T-helper 17 cell (primary cell): ENCODE results near the gene SMIM29. TPM values are rescaled to one million over a fixed set of nuclear protein-coding genes. Genes with fewer than 3 reads are reported as not detected.
"Not testable (repeated sequence)": the region's sequence is repeated elsewhere in the genome, so short reads cannot be mapped to it uniquely, and the experiment has no call there.

Source experiments
- ATAC-seq: fragments of 150-1000 bp; cut with Tn5 transposase; 2 replicates; pipeline ENCODE4 v1.10.0; 2021; ENCODE audit warnings: mild to moderate bottlenecking, moderate library complexity
- DNase-seq, 3 donors: peaks; one replicate each; pipeline versions ENCODE4 v3.0.0 to v3.0.0-alpha.2; 2020 to 2021
- H3K9me3 ChIP-seq: one replicate; pipeline ENCODE4 v1.7.0; 2013; ENCODE audit warnings: low read length, mild to moderate bottlenecking; ENCODE audit not compliant: control insufficient read depth, poor library complexity, severe bottlenecking
- H3K27ac Mint-ChIP-seq: one replicate; pipeline ENCODE4 v1.8.0; 2022; ENCODE audit warnings: mild to moderate bottlenecking, moderate library complexity, mixed read lengths
- H3K27me3 Mint-ChIP-seq: one replicate; pipeline ENCODE4 v1.8.0; 2022; ENCODE audit warnings: mixed read lengths
- H3K36me3 Mint-ChIP-seq: one replicate; pipeline ENCODE4 v1.8.0; 2022; ENCODE audit warnings: low read depth, mixed read lengths
- H3K4me1 Mint-ChIP-seq: one replicate; pipeline ENCODE4 v1.8.0; 2022; ENCODE audit warnings: mild to moderate bottlenecking, mixed read lengths
- H3K4me3 Mint-ChIP-seq: one replicate; pipeline ENCODE4 v1.8.0; 2022; ENCODE audit warnings: mild to moderate bottlenecking, moderate library complexity, mixed read lengths
- total RNA-seq, 4 donors: library from RNA in 2 of 4; stranded (reverse) in 2 of 4; gene quantifications; one replicate each; pipeline ENCODE4 v1.2.3 and lab custom pipeline; 2022 to 2026

Gene SMIM29
- total RNA-seq, 2 donors from 2014 or later, result 24.3 to 29.2 TPM

DNA sequence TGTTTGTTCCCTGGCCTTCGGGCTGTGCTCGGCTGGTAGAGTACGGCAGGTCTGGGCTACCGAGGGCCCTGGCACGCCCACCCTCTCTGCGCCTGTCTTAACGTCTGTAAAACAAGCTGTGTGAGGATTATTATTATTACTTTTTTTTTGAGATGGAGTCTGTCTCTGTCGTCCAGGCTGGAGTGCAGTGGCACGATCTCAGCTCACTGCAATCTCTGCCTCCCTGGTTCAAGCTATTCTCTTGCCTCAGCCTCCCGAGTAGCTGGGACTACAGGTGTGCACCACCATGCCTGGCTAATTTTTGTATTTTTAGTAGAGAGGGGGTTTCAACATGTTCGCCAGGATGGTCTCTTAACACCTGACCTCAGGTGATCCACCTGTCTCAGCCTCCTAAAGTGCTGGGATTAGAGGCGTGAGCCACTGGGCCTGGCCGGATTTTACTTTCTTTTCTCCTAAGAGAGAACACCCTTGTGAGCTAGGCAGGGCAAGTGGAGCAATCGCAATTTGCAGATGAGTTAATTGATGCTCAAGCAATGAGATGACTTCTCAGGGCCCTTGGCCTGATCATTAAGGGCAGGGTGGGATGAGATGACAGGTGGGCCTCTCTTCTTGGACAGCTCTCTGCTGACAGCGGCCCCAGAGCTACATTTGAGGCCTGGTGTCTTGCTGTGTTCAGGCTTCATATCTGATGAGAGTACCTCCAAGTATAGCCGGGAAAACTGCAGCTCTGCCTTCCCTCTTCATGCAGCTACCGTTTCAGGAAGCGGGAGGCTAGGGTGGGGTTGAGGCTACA, 859 bp upstream of the SMIM29 start:
- ATAC-seq (peak; percentile 37), DNase-seq (no peak)
- H3K9me3 ChIP-seq, result no peaks in the 10 kb centered on the region
- Mint-ChIP-seq H3K4me1 (peaks cover 25% of the 10 kb centered on the region), H3K27ac (peak overlapping the region; percentile 93), H3K36me3 (peaks cover 4% of the 10 kb centered on the region), H3K27me3 (no peaks in the 10 kb centered on the region), H3K4me3 (peak overlapping the region; percentile 94)

DNA sequence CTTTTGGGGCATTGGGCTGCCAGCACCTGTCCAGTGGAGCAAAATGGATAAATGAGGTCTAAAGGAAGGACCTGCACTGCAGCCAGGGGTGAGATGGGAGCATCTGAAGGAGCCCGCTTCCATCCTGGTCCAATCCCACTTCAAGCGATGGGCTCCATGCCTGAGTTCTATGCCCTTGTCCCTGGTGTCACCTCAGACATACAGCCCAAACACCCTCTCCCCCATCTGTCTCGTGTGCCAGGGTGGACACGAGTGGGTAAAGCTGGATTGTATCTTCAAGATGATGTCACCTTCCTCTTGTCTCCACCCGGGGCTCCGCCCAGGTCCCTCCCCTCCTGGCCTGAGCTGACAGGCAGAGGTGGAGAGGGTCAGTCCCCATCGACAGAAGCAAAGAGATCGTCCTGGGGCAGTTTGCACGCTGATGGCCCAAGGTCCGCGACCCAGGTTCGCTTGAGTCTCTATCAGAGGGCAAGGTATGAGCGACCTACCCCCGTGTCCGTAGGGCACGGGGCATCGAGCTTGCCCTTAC, 544 bp downstream of the SMIM29 start:
- no peaks in the 10 kb centered on the region for H3K9me3 ChIP-seq
- H3K27me3 Mint-ChIP-seq, result no peaks in the 10 kb centered on the region
- peak overlapping the region; percentile 93 for H3K27ac Mint-ChIP-seq
- peaks cover 4% of the 10 kb centered on the region for H3K36me3 Mint-ChIP-seq
- H3K4me3 Mint-ChIP-seq, result peak overlapping the region; percentile 94
- DNase-seq, result peak in 2 of 3 donors; percentile 24 to 41
- peaks cover 29% of the 10 kb centered on the region for H3K4me1 Mint-ChIP-seq
- ATAC-seq, result peak; percentile 5

DNA sequence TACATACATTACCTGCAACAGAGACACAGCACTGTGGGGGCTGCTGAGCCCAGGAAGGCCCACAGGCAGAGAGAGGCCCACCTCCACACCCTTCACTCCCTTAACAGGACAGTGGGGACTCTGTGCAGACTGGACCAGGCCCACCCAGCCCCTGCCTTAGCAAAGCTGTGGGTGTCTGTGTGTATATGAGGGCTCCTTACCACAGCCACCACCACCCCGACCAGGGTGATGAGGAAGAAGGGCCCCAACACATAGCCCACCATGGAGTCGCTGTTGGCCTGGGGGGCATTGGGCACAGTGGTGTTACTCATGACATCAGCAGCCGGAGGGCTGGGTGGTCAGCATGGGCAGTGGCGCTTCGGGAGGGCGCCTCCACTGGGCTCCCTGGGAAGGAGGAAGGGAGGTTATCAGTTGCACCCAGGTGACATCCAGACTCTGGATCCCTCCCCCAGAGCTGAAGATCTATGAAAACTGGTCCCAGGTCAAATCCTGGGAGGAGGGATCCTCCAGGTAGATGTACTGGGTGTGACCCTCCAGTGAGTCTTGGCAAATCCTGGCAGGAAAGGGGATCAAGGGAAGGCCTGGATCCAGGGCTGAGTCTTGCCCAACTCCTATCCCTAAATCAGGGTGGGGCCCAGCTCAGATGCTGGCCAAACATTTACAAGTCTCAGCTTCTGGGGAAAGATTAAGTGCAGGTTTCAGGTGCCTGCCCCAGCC, 1.2 kb downstream of the SMIM29 start:
- Mint-ChIP-seq H3K4me3 (peak overlapping the region; percentile 94), H3K27me3 (no peaks in the 10 kb centered on the region), H3K36me3 (peaks cover 4% of the 10 kb centered on the region), H3K27ac (peak overlapping the region; percentile 93), H3K4me1 (peaks cover 30% of the 10 kb centered on the region)
- no peaks in the 10 kb centered on the region for H3K9me3 ChIP-seq
- DNase-seq (no peak), ATAC-seq (no peak)

DNA sequence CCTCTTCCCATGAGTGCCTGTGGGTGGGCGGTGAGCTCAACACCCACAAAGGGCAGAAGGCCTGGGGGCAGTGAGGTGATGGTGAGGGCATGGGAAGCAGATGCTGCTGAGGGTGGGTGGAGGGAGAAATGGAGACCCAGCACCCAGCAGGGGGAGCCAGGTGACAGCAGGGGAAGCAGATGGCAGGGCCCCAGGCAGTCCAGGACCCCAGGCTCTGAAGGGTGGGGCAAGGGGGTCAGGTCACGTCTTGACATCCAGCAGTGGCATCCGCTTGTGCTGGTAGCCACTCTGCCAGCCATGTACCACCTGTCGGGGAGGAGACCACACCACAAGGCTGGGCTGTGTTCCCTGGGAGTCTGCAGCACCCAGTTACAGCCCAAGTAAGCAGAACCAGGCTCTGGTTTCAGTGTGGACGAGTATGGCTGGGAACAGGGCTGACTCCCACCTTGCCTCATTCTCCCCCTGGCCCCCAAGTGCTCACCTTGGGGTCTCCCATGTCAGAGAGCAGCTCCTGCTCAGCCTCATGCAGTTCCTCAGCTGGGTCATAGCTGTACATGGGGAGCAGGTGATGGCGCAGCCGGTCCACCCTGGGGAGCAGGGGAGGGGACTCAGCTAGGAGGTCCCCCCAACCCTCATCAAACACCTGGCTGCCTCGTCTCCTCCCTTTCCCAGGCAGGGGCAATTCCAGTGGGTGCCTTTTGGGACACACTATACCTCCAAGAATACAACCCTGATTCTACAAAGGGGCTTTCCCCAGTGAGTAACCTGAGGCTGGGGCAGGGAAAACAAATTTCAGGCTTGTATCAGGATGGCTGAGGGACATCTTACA, 2.0 kb downstream of the SMIM29 start:
- peaks cover 4% of the 10 kb centered on the region for H3K36me3 Mint-ChIP-seq
- no peaks in the 10 kb centered on the region for H3K9me3 ChIP-seq
- ATAC-seq (no peak), DNase-seq (peak in 2 of 3 donors; percentile 28 to 29)
- H3K4me3 Mint-ChIP-seq, result peak overlapping the region; percentile 94
- H3K27ac Mint-ChIP-seq, result peak overlapping the region; percentile 93
- H3K4me1 Mint-ChIP-seq, result peaks cover 37% of the 10 kb centered on the region
- H3K27me3 Mint-ChIP-seq, result no peaks in the 10 kb centered on the region

DNA sequence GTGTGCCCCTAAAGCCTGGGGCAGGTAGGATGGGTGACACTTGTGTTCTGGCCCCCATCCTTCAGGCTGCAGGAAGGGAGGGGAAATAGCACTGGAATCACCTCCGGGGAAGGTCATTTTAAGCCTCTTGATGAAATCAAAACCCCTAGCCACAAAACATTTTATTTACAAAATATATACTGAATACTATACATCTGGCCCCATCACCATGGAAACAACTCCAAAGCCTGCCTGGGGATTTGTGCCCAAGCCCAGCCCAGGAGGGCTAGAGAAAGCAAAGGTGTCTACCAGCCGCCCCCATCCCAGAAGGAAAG, 2.6 kb downstream of the SMIM29 start:
- peaks cover 4% of the 10 kb centered on the region for H3K36me3 Mint-ChIP-seq
- H3K4me1 Mint-ChIP-seq, result peaks cover 39% of the 10 kb centered on the region

DNA sequence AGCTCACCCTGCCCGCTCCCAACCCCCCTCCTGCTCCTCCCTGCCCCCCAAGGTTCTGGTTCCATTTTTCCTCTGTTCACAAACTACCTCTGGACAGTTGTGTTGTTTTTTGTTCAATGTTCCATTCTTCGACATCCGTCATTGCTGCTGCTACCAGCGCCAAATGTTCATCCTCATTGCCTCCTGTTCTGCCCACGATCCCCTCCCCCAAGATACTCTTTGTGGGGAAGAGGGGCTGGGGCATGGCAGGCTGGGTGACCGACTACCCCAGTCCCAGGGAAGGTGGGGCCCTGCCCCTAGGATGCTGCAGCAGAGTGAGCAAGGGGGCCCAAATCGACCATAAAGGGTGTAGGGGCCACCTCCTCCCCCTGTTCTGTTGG, 3.1 kb downstream of the SMIM29 start:
- Mint-ChIP-seq H3K4me3 (peak overlapping the region; percentile 49), H3K4me1 (peaks cover 39% of the 10 kb centered on the region), H3K27ac (peak overlapping the region; percentile 80)
- ATAC-seq, H3K27me3 Mint-ChIP-seq, H3K36me3 Mint-ChIP-seq, DNase-seq, H3K9me3 ChIP-seq: not testable (repeated sequence)

More for the DNA sequence above, 2.6 kb downstream of the SMIM29 start:
- H3K9me3 ChIP-seq, result no peaks in the 10 kb centered on the region
- Mint-ChIP-seq H3K27ac (peak overlapping the region; percentile 80), H3K27me3 (no peaks in the 10 kb centered on the region), H3K4me3 (no peak overlapping the region)
- no peak for DNase-seq
- no peak for ATAC-seq

DNA sequence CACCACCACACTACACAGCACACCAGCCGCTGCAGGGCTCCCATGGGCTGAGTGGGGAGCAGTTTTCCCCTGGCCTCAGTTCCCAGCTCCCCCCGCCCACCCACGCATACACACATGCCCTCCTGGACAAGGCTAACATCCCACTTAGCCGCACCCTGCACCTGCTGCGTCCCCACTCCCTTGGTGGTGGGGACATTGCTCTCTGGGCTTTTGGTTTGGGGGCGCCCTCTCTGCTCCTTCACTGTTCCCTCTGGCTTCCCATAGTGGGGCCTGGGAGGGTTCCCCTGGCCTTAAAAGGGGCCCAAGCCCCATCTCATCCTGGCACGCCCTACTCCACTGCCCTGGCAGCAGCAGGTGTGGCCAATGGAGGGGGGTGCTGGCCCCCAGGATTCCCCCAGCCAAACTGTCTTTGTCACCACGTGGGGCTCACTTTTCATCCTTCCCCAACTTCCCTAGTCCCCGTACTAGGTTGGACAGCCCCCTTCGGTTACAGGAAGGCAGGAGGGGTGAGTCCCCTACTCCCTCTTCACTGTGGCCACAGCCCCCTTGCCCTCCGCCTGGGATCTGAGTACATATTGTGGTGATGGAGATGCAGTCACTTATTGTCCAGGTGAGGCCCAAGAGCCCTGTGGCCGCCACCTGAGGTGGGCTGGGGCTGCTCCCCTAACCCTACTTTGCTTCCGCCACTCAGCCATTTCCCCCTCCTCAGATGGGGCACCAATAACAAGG, 3.6 kb downstream of the SMIM29 start:
- not testable (repeated sequence) for DNase-seq, H3K9me3 ChIP-seq, H3K27me3 Mint-ChIP-seq, H3K36me3 Mint-ChIP-seq, ATAC-seq
- Mint-ChIP-seq H3K4me3 (peak overlapping the region; percentile 49), H3K27ac (peak overlapping the region; percentile 80), H3K4me1 (peaks cover 39% of the 10 kb centered on the region)

DNA sequence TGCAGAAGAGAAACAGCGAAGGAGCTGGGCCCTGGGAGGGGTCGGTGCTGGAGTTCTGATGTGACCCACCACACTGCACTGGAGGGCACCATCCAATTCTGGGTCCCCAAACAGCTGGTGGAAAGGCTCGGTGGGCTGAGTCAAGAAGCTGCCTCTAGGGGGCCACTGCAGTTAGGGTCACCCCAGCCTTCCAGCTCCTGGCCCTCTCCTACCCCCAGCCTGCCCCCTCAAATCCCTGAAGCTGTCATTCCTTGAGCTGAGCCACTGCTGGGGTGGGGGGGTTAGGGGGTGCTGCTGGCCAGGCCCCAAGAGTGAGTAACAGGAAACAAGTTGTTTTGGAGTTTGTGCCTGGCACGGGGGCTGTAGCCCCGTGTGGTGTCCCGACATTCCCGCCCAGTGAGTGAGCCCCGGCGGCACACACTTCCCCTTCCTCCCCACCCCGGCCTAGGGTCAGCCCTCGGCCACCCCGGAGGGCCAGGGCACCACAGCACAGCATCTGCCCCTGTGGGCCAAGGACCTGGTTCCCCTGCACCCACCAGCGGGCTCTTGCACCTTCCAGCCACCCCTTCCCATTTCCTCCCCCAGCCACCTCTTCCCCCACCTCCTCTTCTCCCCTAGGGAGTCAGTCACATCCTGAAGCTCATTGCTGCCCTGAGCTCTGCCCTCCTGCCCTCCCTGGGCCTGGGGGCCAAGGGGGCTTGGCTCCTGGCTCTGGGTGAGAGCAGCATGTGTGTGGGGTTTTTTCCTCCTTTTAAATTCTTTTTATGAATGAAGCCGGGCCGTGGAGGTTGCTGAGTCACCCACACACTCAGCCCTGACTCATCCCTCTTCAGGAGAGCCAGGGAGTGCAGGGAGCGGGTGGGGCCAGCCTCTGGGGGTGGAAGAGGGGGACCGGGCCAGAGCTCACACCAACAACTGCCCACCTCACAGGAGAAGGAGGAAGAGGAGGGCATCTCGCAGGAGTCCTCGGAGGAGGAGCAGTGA, 4.6 kb downstream of the SMIM29 start:
- H3K27ac Mint-ChIP-seq, result peak overlapping the region; percentile 34
- no peak for DNase-seq
- no peak for ATAC-seq
- no peak overlapping the region for H3K4me3 Mint-ChIP-seq
- no peaks in the 10 kb centered on the region for H3K27me3 Mint-ChIP-seq
- no peaks in the 10 kb centered on the region for H3K9me3 ChIP-seq
- H3K36me3 Mint-ChIP-seq, result peaks cover 4% of the 10 kb centered on the region
- peaks cover 41% of the 10 kb centered on the region for H3K4me1 Mint-ChIP-seq

DNA sequence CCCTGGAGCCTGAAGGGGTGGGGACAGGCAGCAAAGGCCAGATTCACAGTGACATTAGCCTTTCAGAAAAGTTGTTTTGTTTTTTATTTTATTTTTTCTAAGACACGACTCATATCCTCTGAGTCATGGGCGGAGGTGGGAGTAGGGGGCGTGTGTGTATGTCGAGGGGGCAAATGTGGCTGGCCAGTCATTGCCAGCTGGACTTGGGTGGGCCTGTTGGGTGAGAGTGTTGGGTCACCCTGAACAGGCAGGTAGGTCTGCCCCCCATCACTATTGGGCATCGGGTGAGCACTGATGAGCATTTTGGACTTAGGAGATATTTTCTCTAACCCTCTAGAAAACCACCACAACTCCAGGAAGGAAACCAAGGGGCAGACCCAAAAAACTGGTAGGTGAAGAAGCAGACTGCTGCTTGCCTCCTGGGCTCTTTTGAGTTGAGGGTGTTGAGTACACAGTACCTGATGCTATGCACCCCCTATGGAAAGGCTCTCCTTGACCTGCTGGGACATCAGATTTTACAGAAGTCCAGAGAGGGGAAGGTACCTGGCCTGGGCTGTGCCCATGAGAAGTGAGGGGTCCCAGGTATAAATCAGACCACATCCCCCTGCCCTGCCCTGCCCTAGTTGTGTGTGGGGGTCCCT, 5.6 kb downstream of the SMIM29 start:
- H3K27ac Mint-ChIP-seq, result peak overlapping the region; percentile 86
- DNase-seq (no peak), ATAC-seq (no peak)
- H3K4me3 Mint-ChIP-seq, result no peak overlapping the region
- H3K9me3 ChIP-seq, result no peaks in the 10 kb centered on the region
- H3K27me3 Mint-ChIP-seq, result no peaks in the 10 kb centered on the region
- H3K4me1 Mint-ChIP-seq, result peaks cover 43% of the 10 kb centered on the region
- H3K36me3 Mint-ChIP-seq, result peaks cover 4% of the 10 kb centered on the region

DNA sequence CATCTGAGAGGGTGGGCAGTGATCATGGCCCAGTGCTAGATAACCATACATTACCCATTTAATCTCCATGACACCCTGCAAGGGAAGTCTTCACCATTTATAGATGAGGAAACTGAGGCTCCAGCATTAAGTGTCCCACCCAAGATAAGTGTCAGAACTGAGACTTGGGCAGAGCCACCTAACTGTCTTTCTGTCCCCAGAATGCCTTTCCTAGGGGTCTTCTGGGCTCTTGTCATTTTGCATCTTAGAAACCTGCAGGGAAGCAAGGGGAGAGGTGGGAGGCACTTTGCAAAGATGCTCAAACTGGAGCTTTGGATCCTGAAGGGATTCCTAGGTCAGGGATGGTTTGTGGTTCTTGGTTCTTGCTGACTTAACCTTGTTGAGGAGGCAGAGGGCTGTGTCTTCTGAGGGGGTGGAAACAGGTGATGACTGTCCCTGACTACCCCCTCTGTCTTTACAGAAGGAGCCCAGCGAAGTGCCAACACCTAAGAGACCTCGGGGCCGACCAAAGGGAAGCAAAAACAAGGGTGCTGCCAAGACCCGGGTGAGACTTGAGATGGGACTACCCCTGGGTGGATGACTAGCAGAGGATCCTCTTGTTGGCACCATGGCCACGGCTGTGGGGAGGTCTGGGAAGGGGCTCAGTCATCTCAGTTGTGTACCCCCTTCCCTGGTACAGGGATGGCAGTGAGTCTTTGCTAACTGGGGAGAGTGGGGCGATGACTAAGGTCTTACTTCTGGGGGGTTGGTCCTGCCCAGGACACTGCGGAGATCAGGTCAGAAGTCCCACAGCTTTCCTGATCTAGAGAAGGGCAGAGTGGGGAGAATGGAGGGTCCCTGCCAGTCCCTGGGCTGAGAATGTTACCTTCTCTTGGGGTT, 6.3 kb downstream of the SMIM29 start:
- Mint-ChIP-seq H3K27ac (peak overlapping the region; percentile 86), H3K4me1 (peaks cover 35% of the 10 kb centered on the region), H3K36me3 (peaks cover 4% of the 10 kb centered on the region), H3K27me3 (no peaks in the 10 kb centered on the region), H3K4me3 (peak overlapping the region; percentile 28)
- DNase-seq (no peak), ATAC-seq (no peak)
- no peaks in the 10 kb centered on the region for H3K9me3 ChIP-seq
